ENCODE results near the gene TRIM61. TPM values are rescaled to one million over a fixed set of nuclear protein-coding genes. Genes with fewer than 3 reads are reported as not detected.

TRIM61 gene
- polyA plus RNA-seq, 2 of the 4 experiments (the other 2 are of a cell fraction): not detected

- TF ChIP-seq SMC3 (IDR thresholded peaks at IDR 0.05) (no peak), MYC (IDR thresholded peaks at IDR 0.05; ENCODE audit: borderline replicate concordance, low read length) (no peak)
These were observed 58.5 kb downstream of the TRIM61 start (continued) for GRCh38 chr4:164918956-164919355.

Small RNA genes lying within 50 kb of the gene (small RNA-seq; reads per million reads assigned to genes)
- 0 reads per million in 6 experiments for gene AC106872.12

Other genes starting within 250 kb of the TRIM61 start
- 0.28 and 0.39 TPM in 2 replicates for gene SMIM31, start 223.5 kb downstream of the TRIM61 start, polyA plus RNA-seq (2011; rRNA removed)
- 0.04 TPM in 1 of 3 replicates, not detected in the others for gene SMIM31, start 223.5 kb downstream of the TRIM61 start, polyA plus RNA-seq (2017; fragmentation: RNase III; extraction: RNeasy Plus Mini Kit Qiagen cat#74134 plus additional on column Dnase treatment)
- gene APELA, start 100.5 kb downstream of the TRIM61 start, polyA plus RNA-seq (2011; rRNA removed): not detected in 2 replicates
- gene APELA, start 100.5 kb downstream of the TRIM61 start, polyA plus RNA-seq (2017; fragmentation: RNase III; extraction: RNeasy Plus Mini Kit Qiagen cat#74134 plus additional on column Dnase treatment): not detected in 3 replicates
- not detected in 2 replicates for gene TRIM60, start 54.3 kb upstream of the TRIM61 start, polyA plus RNA-seq (2011; rRNA removed)
- not detected in 3 replicates for gene TRIM60, start 54.3 kb upstream of the TRIM61 start, polyA plus RNA-seq (2017; fragmentation: RNase III; extraction: RNeasy Plus Mini Kit Qiagen cat#74134 plus additional on column Dnase treatment)
- gene TRIM75, start 76.2 kb upstream of the TRIM61 start, polyA plus RNA-seq (2011; rRNA removed): not detected in 2 replicates
- gene TRIM75, start 76.2 kb upstream of the TRIM61 start, polyA plus RNA-seq (2017; fragmentation: RNase III; extraction: RNeasy Plus Mini Kit Qiagen cat#74134 plus additional on column Dnase treatment): not detected in 3 replicates
- gene TMEM192, start 135.2 kb upstream of the TRIM61 start, polyA plus RNA-seq (2011; rRNA removed): 19.3 and 25.6 TPM in 2 replicates
- 7.5 to 8.8 TPM (median 8.4 TPM) in 3 replicates for gene TMEM192, start 135.2 kb upstream of the TRIM61 start, polyA plus RNA-seq (2017; fragmentation: RNase III; extraction: RNeasy Plus Mini Kit Qiagen cat#74134 plus additional on column Dnase treatment)
- 17.3 and 21.6 TPM in 2 replicates for gene KLHL2, start 229.9 kb upstream of the TRIM61 start, polyA plus RNA-seq (2011; rRNA removed)
- 10.7 to 13.6 TPM (median 12.2 TPM) in 3 replicates for gene KLHL2, start 229.9 kb upstream of the TRIM61 start, polyA plus RNA-seq (2017; fragmentation: RNase III; extraction: RNeasy Plus Mini Kit Qiagen cat#74134 plus additional on column Dnase treatment)

All from A549 (cell line).